Choroid plexus epithelial cell (primary cell): ENCODE data around the gene NFIX.
A peak's percentile ranks its signal among the peaks of the same experiment; 100 is the strongest.

Source experiments
- DNase-seq: peaks from one replicate; pipeline ENCODE4 v3.0.0-alpha.2; 2010; ENCODE audit warnings: low read depth
- H3K4me3 ChIP-seq: 2 replicates; pipeline ENCODE4 v1.5.1; 2011; ENCODE audit warnings: low read depth, mild to moderate bottlenecking, control low read depth, low read length, moderate library complexity
- CTCF ChIP-seq: conservative IDR thresholded peaks from 2 replicates; pipeline ENCODE4 v1.5.1; 2011; ENCODE audit warnings: low read depth, mild to moderate bottlenecking, control low read depth, inconsistent platforms, low read length, moderate library complexity

Gene NFIX

DNA sequence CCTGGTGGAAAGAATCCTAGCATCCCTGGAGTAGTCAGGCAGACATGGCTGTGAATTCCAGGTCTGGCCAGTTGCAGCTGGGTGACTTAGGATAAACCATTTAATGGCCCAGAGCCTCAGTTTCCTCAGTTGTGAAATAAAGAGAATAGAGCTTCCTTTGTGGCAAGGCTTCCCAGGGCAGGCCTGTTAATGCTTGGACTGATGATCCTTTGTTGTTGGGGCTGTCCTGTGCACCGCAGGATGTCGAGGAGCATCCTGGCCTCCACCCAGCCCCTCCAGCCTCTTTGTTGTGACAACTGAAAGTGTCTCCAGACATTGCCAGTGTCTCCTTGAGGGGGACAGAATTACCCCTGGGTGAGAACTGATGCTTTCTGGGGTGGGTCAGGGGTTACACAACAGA, 91.1 kb downstream of the NFIX start:
- no peak for DNase-seq
- H3K4me3 ChIP-seq, result no peak overlapping the region
- no peak for TF ChIP-seq CTCF

- TF ChIP-seq CTCF, result no peak
- DNase-seq, result no peak
- no peak overlapping the region for H3K4me3 ChIP-seq
These were observed 92.0 kb downstream of the NFIX start for GRCh38 chr19:13087295-13087694.

DNA sequence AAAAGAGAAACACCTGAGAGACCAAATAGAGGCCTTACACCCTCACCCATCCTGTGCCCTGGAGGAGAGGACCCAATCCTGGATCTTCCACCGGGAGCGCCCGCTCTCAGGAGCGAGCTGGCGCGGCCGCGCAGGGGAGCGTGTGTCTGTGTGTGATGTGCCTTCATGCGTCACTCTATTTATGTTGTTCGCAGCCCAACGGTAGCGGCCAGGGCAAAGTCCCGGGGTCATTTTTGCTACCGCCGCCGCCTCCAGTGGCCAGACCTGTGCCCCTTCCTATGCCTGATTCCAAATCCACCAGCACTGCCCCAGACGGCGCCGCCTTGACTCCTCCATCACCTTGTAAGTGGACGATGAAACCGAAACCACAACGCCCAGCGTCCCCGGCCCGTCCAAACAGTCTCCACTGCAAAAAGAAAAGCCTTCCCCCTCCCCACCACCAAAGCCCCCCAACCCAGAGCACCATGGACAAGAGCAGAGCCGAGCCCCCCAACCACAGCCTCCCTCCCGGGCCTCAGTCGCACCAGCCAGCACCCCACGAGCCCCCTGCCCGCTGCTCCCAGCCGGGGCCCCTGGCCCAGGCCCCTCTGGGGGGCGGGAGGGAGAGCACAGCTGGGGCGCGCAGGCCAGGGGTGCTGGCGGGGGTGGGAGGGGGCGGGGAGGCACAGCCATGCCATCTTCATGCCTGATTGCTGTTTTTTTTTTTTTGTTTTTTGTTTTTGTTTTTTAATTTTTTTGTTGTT, 92.7 kb downstream of the NFIX start:
- H3K4me3 ChIP-seq, result no peak overlapping the region
- DNase-seq, result no peak
- TF ChIP-seq CTCF, result no peak

DNA sequence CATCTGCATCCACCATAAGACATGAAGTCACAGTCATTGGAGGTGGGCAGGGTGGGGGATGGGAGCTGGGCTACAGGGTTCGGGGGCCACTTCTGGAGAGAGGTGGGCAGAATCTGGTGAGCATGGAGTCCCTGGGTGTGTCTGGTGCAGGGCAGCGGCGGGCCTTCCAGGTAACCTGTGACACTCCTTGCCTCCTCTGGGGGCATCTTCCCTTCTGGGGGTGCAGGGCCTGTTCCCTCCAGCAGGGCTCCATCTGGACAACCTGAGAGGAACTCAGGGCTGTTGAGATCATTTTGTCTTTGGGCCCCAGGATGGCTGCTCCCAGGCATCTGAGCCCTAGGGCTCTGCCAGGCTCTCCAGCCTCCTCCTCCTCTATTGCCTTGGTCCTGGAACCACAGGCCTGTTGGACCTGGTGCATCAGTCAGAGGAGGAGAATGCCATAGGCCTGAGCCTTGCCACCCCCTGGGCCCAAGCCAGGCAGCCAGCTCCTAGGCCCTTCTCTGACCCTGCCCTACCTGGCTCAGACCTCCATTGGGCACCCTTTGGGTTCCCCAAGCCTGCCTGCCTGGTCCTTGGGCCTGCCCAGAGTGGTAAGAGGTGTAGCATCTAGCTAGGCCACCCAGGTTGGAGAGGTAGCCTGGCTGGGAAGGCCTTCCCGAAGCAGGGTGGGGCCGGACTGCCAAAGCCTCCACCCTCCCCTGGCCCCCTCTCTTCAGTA, 94.0 kb downstream of the NFIX start:
- TF ChIP-seq CTCF, result peak; percentile 50
- DNase-seq, result no peak
- no peak overlapping the region for H3K4me3 ChIP-seq

- H3K4me3 ChIP-seq, result no peak overlapping the region
- DNase-seq, result no peak
- TF ChIP-seq CTCF, result no peak
These were observed 94.7 kb downstream of the NFIX start for GRCh38 chr19:13089857-13090507.

DNA sequence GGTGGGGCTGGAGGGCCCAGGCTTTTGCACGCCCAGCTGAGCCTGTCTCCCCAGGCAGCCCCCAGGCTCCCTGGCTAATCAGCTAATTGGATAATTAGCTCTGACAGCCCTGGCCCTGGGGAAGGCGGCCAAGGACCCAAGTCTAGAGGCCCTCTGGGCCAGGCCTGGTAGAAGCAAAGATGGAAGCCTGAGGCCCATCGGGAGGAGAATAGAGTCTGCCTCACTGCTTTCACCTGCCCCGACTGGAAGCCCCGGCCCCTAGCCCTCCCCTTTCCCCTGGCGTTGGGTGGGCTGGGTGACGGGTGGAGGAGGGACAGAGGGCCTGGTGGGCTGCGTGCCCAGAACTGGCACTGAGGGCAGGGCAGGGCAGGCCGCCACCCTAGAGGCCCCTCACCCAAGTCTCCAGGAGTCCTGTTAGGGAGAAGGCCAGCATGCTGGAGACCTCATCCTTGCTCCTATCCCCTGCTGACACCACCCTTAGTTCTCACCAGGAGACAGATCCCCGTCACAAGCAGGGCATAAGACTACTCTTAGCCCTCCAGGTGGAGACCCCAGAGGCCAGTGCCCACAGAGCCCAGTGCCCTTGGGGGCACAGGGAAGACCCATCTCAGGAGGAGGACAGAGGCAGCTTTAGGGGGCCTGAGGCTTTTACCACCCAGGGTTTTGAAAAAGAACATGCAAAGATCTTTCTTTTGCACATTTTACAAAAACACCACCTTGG, 95.4 kb downstream of the NFIX start:
- TF ChIP-seq CTCF, result no peak
- H3K4me3 ChIP-seq, result no peak overlapping the region
- no peak for DNase-seq
